PFSK-1 (cell line): ENCODE measurements around the gene CTNND2.

ENCODE experiments used
- FOXP2 ChIP-seq: optimal IDR thresholded peaks from 2 replicates; pipeline ENCODE3; 2011; ENCODE audit warnings: borderline replicate concordance, control low read depth, inconsistent platforms; ENCODE audit not compliant: insufficient read depth; ENCODE audit errors: extremely low read length, extremely low read depth
- POLR2AphosphoS5 ChIP-seq: IDR thresholded peaks from 2 replicates; pipeline ENCODE4 v1.6.1; 2012; ENCODE audit warnings: low read depth, mild to moderate bottlenecking, control low read depth, low read length, moderate library complexity
- SIN3A ChIP-seq: IDR thresholded peaks from 2 replicates; pipeline ENCODE4 v1.6.1; 2012; ENCODE audit warnings: mild to moderate bottlenecking, low read length, moderate library complexity, borderline replicate concordance; ENCODE audit not compliant: insufficient read depth
- TAF1 ChIP-seq: IDR thresholded peaks from 2 replicates; pipeline ENCODE4 v1.6.1; 2012; ENCODE audit warnings: low read length, control low read depth, borderline replicate concordance; ENCODE audit not compliant: insufficient read depth
- TF ChIP-seq, protein P1 (sequence below), 2 experiments: IDR thresholded peaks; 2 replicates each; pipeline versions ENCODE4 v1.6.1 to v1.8.0; 2011 to 2012; ENCODE audit warnings: low read depth in 2 of 2, low read length in 2 of 2, control low read depth in 1 of 2, inconsistent platforms in 1 of 2, mild to moderate bottlenecking in 1 of 2, moderate library complexity in 1 of 2; ENCODE audit not compliant: insufficient read depth in 1 of 2

The CTNND2 gene

DNA sequence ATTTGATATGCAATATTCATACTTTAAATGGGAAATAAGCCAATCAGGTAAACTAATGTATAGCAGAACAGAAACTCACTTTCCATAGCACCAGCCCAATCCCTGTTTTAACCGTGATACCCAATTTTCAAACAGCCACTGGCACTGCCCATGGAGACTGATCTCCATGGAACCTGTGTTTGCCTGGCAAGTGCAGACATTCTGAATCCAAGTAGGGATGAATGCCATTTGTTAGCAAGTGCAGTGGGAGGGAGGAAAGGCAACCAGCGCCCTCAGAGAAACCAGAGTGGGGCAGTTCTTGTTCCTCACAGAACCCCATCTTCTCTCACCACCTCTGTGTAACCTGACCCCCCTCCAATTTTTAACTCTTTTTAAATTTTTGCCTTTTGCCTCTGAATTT, 229.1 kb downstream of the CTNND2 start:
- TF ChIP-seq POLR2AphosphoS5, result no peak
- TF ChIP-seq FOXP2, result no peak
- no peak for TF ChIP-seq TAF1
- TF ChIP-seq SIN3A, result no peak
- TF ChIP-seq, protein P1, sequence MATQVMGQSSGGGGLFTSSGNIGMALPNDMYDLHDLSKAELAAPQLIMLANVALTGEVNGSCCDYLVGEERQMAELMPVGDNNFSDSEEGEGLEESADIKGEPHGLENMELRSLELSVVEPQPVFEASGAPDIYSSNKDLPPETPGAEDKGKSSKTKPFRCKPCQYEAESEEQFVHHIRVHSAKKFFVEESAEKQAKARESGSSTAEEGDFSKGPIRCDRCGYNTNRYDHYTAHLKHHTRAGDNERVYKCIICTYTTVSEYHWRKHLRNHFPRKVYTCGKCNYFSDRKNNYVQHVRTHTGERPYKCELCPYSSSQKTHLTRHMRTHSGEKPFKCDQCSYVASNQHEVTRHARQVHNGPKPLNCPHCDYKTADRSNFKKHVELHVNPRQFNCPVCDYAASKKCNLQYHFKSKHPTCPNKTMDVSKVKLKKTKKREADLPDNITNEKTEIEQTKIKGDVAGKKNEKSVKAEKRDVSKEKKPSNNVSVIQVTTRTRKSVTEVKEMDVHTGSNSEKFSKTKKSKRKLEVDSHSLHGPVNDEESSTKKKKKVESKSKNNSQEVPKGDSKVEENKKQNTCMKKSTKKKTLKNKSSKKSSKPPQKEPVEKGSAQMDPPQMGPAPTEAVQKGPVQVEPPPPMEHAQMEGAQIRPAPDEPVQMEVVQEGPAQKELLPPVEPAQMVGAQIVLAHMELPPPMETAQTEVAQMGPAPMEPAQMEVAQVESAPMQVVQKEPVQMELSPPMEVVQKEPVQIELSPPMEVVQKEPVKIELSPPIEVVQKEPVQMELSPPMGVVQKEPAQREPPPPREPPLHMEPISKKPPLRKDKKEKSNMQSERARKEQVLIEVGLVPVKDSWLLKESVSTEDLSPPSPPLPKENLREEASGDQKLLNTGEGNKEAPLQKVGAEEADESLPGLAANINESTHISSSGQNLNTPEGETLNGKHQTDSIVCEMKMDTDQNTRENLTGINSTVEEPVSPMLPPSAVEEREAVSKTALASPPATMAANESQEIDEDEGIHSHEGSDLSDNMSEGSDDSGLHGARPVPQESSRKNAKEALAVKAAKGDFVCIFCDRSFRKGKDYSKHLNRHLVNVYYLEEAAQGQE (IDR thresholded peaks at IDR 0.05; ENCODE audit: insufficient read depth in 1 of 2, low read depth in 2 of 2, low read length in 2 of 2), result no peak

DNA sequence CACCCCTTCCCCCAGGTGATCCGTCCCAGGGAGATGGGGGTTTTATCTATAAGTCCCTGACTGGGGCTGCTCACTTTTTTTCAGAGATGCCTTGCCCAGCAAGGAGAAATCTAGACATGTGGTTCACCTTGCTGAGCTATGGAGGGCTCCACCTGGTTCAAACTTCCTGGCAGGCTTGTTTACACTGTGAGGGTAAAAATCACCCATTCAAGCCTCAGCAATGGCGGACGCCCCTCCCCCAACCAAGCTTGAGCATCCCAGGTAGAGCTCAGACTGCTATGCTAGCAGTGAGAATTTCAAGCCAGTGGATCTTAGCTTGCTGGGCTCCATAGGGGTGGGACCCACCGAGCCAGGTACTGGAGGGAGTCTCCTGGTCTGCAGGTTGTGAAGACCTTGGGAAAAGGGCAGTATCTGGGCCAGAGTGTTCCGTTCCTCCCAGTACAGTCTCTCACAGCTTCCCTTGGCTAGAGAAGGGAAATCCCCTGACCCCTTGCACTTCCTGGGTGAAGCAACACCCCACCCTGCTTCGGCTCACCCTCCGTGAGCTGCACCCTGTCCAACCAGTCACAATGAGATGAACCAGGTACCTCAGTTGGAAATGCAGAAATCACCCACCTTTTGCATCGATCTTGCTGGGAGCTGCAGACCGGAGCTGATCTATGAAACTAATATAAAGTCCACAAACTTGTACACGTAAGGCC, 231.7 kb downstream of the CTNND2 start:
- TF ChIP-seq SIN3A (no peak), FOXP2 (no peak), TAF1 (no peak), POLR2AphosphoS5 (no peak)
- TF ChIP-seq, protein P1 (IDR thresholded peaks at IDR 0.05; ENCODE audit: insufficient read depth in 1 of 2, low read depth in 2 of 2, low read length in 2 of 2), result no peak

DNA sequence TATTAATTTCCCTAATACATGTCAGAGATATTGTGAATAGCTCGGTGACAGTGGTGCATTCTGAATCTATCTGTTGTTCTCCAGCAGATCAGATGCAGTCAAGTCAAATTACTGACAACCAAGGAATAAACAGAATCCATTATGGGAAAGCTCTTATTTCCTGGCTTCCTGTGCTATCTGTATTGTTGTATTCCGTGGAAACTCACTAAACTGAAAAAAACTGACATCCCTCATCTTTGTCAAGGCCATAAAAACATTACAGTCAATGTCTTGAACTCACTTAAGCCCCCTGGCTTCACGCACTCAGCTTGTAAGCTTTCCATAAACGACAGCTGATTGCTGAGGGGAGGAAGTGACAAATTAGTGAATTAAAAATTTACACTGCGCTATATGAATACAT, 245.9 kb downstream of the CTNND2 start:
- TF ChIP-seq, protein P1 (IDR thresholded peaks at IDR 0.05; ENCODE audit: insufficient read depth in 1 of 2, low read depth in 2 of 2, low read length in 2 of 2), result no peak
- TF ChIP-seq POLR2AphosphoS5, result no peak
- TF ChIP-seq SIN3A, result no peak
- TF ChIP-seq TAF1, result no peak
- TF ChIP-seq FOXP2, result no peak

DNA sequence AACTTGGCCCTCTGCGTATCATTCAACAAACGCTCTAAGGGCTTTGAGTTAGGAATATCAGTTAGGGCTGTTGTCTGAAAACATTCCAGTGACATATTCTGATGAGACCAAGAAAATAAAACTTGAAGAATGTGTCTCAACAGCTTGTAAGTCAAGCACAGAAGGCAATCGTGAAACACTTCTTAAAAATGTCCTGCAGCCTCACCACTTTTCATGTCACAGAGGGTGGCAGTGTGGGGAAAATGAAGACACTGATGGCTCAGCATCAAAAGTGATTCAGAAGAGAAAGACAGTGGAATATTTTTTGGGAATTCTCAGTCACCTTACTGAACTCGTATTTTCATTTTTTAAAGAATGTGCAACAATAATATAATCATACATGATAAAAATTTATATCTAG, 247.3 kb downstream of the CTNND2 start:
- TF ChIP-seq, protein P1 (IDR thresholded peaks at IDR 0.05; ENCODE audit: insufficient read depth in 1 of 2, low read depth in 2 of 2, low read length in 2 of 2), result no peak
- TF ChIP-seq FOXP2, result no peak
- no peak for TF ChIP-seq SIN3A

DNA sequence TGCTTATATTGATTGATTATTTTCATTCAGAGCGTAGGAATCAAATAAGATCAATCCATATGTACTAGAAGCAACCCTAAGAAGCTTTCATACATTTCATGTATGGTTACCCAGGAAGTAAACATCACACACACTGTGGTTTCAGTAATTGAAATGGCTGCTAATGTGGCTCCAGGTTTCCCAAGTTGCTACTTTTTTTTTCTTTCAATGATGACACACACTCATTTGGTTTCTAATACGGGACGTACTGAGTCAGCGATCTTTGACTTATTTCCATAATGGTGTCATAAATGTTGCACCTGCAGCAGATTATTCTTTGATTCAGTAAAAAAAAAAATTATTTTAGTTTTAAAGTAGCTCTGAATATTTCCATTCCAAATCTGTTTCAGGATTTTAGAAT, 248.6 kb downstream of the CTNND2 start:
- TF ChIP-seq FOXP2 (no peak), POLR2AphosphoS5 (no peak), SIN3A (no peak), TAF1 (no peak)
- TF ChIP-seq, protein P1 (IDR thresholded peaks at IDR 0.05; ENCODE audit: insufficient read depth in 1 of 2, low read depth in 2 of 2, low read length in 2 of 2), result no peak
